GM10847 (cell line): ENCODE data around the gene ZNF280B.
A peak's percentile ranks its signal among the peaks of the same experiment; 100 is the strongest.

Source experiments
- POLR2A ChIP-seq: IDR thresholded peaks from 2 replicates; pipeline ENCODE4 v1.6.1; 2011; ENCODE audit not compliant: insufficient read length; ENCODE audit errors: extremely low read depth

The ZNF280B gene

GRCh38 chr22:22508274-22509176 lies at the start of gene ZNF280B:
ZNF280B (minus strand) TSS chr22:22508742; CDS start chr22:22489398, 19,344 bp downstream.
- peak; percentile 37 for TF ChIP-seq POLR2A

- TF ChIP-seq POLR2A = no peak
Observed at GRCh38 chr22:22556995-22557925, 48.7 kb upstream of the ZNF280B start.

- no peak for TF ChIP-seq POLR2A
Observed at GRCh38 chr22:22556578-22556977, 48.0 kb upstream of the ZNF280B start.

GRCh38 chr22:22555596-22555995 lies 47.1 kb upstream of the ZNF280B start:
- no peak for TF ChIP-seq POLR2A

- TF ChIP-seq POLR2A = no peak
Observed at GRCh38 chr22:22554587-22555284, 46.2 kb upstream of the ZNF280B start.

GRCh38 chr22:22553735-22554586 lies 45.4 kb upstream of the ZNF280B start:
- no peak for TF ChIP-seq POLR2A

- TF ChIP-seq POLR2A = no peak
Observed at GRCh38 chr22:22553141-22553540, 44.6 kb upstream of the ZNF280B start.

GRCh38 chr22:22552630-22553029 lies 44.1 kb upstream of the ZNF280B start:
- no peak for TF ChIP-seq POLR2A

- TF ChIP-seq POLR2A = no peak
Observed at GRCh38 chr22:22550789-22551434, 42.4 kb upstream of the ZNF280B start.

- no peak for TF ChIP-seq POLR2A
Observed at GRCh38 chr22:22548910-22549309, 40.4 kb upstream of the ZNF280B start.

GRCh38 chr22:22548317-22548716 lies 39.8 kb upstream of the ZNF280B start:
- no peak for TF ChIP-seq POLR2A

- TF ChIP-seq POLR2A = no peak
Observed at GRCh38 chr22:22547692-22548300, 39.3 kb upstream of the ZNF280B start.

- no peak for TF ChIP-seq POLR2A
Observed at GRCh38 chr22:22547226-22547625, 38.7 kb upstream of the ZNF280B start.

GRCh38 chr22:22546490-22546889 lies 37.9 kb upstream of the ZNF280B start:
- TF ChIP-seq POLR2A = no peak

GRCh38 chr22:22545084-22545483 lies 36.5 kb upstream of the ZNF280B start:
- TF ChIP-seq POLR2A = no peak
